ENCODE measurements around the gene EBF4. TPM values are rescaled to one million over a fixed set of nuclear protein-coding genes. Genes with fewer than 3 reads are reported as not detected.

The EBF4 gene
- total RNA-seq, 4 donors from 2014 or later: 24.2 to 55.8 (median 42.4) TPM

GRCh38 chr20:2797136-2797983, 104.8 kb downstream of the EBF4 start:
- Histone ChIP-seq H3K27ac (no peak overlapping the region), H3K36me3 (no peaks in the 10 kb centered on the region), H3K4me1 (peaks cover 11 to 12% of the 10 kb centered on the region in 2 donors), H3K27me3 (no peaks in the 10 kb centered on the region), H3K9me3 (no peaks in the 10 kb centered on the region), H3K4me3 (replicated peaks in 1 of 3) (no peak overlapping the region)
- WGBS, 2 donors: 88 to 90% methylated on average over 12 to 16 of the region's 16 CpGs
- intact Hi-C loops (cut with DNase I): no loop called here
- DNase-seq: no peak
- TF ChIP-seq, protein P1, sequence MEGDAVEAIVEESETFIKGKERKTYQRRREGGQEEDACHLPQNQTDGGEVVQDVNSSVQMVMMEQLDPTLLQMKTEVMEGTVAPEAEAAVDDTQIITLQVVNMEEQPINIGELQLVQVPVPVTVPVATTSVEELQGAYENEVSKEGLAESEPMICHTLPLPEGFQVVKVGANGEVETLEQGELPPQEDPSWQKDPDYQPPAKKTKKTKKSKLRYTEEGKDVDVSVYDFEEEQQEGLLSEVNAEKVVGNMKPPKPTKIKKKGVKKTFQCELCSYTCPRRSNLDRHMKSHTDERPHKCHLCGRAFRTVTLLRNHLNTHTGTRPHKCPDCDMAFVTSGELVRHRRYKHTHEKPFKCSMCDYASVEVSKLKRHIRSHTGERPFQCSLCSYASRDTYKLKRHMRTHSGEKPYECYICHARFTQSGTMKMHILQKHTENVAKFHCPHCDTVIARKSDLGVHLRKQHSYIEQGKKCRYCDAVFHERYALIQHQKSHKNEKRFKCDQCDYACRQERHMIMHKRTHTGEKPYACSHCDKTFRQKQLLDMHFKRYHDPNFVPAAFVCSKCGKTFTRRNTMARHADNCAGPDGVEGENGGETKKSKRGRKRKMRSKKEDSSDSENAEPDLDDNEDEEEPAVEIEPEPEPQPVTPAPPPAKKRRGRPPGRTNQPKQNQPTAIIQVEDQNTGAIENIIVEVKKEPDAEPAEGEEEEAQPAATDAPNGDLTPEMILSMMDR (IDR thresholded peaks at IDR 0.05): no peak
- no peak for TF ChIP-seq POLR2A (IDR thresholded peaks at IDR 0.05)

GRCh38 chr20:2798095-2798805, 105.7 kb downstream of the EBF4 start:
- intact Hi-C loops (cut with DNase I): no loop called here
- Histone ChIP-seq H3K9me3 (no peaks in the 10 kb centered on the region), H3K27me3 (no peaks in the 10 kb centered on the region), H3K4me3 (replicated peaks in 1 of 3) (no peak overlapping the region), H3K27ac (no peak overlapping the region), H3K36me3 (no peaks in the 10 kb centered on the region), H3K4me1 (peaks cover 11 to 12% of the 10 kb centered on the region in 2 donors)
- TF ChIP-seq, protein P1 (IDR thresholded peaks at IDR 0.05): no peak
- TF ChIP-seq POLR2A (IDR thresholded peaks at IDR 0.05): no peak
- WGBS, 2 donors: 90 to 91% methylated on average over 14 to 19 of the region's 19 CpGs
- no peak for DNase-seq

DNA sequence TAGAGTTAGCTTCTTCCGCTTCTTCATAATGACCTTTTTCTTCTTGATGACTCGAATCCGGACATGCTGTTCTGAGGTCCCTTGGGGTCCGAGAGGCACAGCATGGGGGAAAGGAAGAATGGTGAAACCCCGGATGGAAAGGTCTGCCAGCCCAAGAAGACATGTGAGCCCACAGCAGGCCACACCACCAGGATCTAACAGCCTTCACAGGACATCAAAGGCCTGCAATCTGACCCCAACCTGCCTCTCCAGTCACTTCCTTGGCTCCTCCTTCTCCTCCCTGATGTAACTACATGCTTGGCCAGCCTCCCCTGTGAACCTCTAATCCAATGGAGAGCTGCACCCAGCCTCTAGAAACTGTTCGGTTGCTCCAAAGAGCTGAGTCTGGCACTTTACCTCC, 106.2 kb downstream of the EBF4 start:
- Histone ChIP-seq H3K4me3 (replicated peaks in 1 of 3) (no peak overlapping the region), H3K27me3 (no peaks in the 10 kb centered on the region), H3K27ac (no peak overlapping the region), H3K36me3 (no peaks in the 10 kb centered on the region), H3K9me3 (no peaks in the 10 kb centered on the region), H3K4me1 (peaks cover 11 to 12% of the 10 kb centered on the region in 2 donors)
- intact Hi-C loops (cut with DNase I): no loop called here
- WGBS, 2 donors: 77 to 83% methylated on average over 6 of the region's 6 CpGs
- TF ChIP-seq POLR2A (IDR thresholded peaks at IDR 0.05): no peak
- TF ChIP-seq, protein P1 (IDR thresholded peaks at IDR 0.05): no peak
- no peak for DNase-seq

- WGBS, 2 donors: 63 to 79% methylated on average over 9 of the region's 9 CpGs
- Histone ChIP-seq H3K9me3 (no peaks in the 10 kb centered on the region), H3K4me1 (peaks cover 11 to 12% of the 10 kb centered on the region in 2 donors), H3K36me3 (no peaks in the 10 kb centered on the region), H3K27ac (no peak overlapping the region), H3K27me3 (no peaks in the 10 kb centered on the region), H3K4me3 (replicated peaks in 1 of 3) (no peak overlapping the region)
- TF ChIP-seq POLR2A (IDR thresholded peaks at IDR 0.05): no peak
- TF ChIP-seq, protein P1 (IDR thresholded peaks at IDR 0.05): no peak
- intact Hi-C loops (cut with DNase I): no loop called here
- no peak for DNase-seq
These were observed 106.7 kb downstream of the EBF4 start for GRCh38 chr20:2799271-2799670.
